Smooth muscle cell (in vitro differentiated cells): Measurements from ENCODE around the gene PRDM16. TPM values are rescaled to one million over a fixed set of nuclear protein-coding genes. Genes with fewer than 3 reads are reported as not detected.

ENCODE experiments used
- DNase-seq: peaks from one replicate; lab custom pipeline; 2025; ENCODE audit not compliant: unreplicated experiment; lab: John Stamatoyannopoulos, UW
- H2AFZ ChIP-seq: fragments of 200-600 bp; sonication (generic); 2 replicates; pipeline ENCODE4 v1.6.0; 2016; ENCODE audit warnings: antibody characterized with exemption, low read depth, mild to moderate bottlenecking
- H3F3A ChIP-seq: fragments of 200-600 bp; sonication (generic); 2 replicates; pipeline ENCODE4 v1.6.0; 2017; ENCODE audit warnings: antibody characterized with exemption, low read depth
- H3K27ac ChIP-seq: fragments of 200-600 bp; sonication (generic); 2 replicates; pipeline ENCODE4 v1.5.1; 2016; ENCODE audit warnings: low read depth, mild to moderate bottlenecking
- H3K27me3 ChIP-seq: fragments of 200-600 bp; sonication (generic); 2 replicates; pipeline ENCODE4 v1.6.1; 2016; ENCODE audit warnings: low read depth, mild to moderate bottlenecking
- H3K36me3 ChIP-seq: fragments of 200-600 bp; sonication (generic); 2 replicates; pipeline ENCODE4 v1.5.1; 2016; ENCODE audit warnings: low read depth
- H3K4me1 ChIP-seq: fragments of 200-600 bp; sonication (generic); 2 replicates; pipeline ENCODE4 v1.5.1; 2016; ENCODE audit warnings: low read depth
- H3K4me2 ChIP-seq: fragments of 200-600 bp; sonication (generic); 2 replicates; pipeline ENCODE4 v1.6.0; 2016; ENCODE audit warnings: mild to moderate bottlenecking
- H3K4me3 ChIP-seq: fragments of 200-600 bp; sonication (generic); 2 replicates; pipeline ENCODE4 v1.5.1; 2016; ENCODE audit warnings: mild to moderate bottlenecking
- H3K79me2 ChIP-seq: fragments of 200-600 bp; sonication (generic); 2 replicates; pipeline ENCODE4 v1.6.0; 2016; ENCODE audit warnings: low read depth, mild to moderate bottlenecking
- H3K9ac ChIP-seq: fragments of 200-600 bp; sonication (generic); 2 replicates; pipeline ENCODE4 v1.6.0; 2016; ENCODE audit warnings: low read depth
- H3K9me3 ChIP-seq: fragments of 200-600 bp; sonication (generic); replicated peaks from 2 replicates; pipeline ENCODE4 v1.5.1; 2016; ENCODE audit warnings: low read depth
- H4K20me1 ChIP-seq: fragments of 200-600 bp; sonication (generic); 2 replicates; pipeline ENCODE4 v1.6.0; 2016; ENCODE audit warnings: low read depth
- CTCF ChIP-seq: fragments of 200-600 bp; sonication (generic); IDR thresholded peaks from 2 replicates; pipeline ENCODE4 v1.5.1; 2017; ENCODE audit warnings: borderline replicate concordance, mild to moderate bottlenecking, antibody characterized with exemption; ENCODE audit not compliant: insufficient read depth, poor library complexity, severe bottlenecking
- WGBS: methylation state at CpG from one replicate; pipeline ENCODE4 v1.1.7; 2016; ENCODE audit warnings: low lambda C conversion rate; 5-methylcytosine and 5-hydroxymethylcytosine counted together
- polyA plus RNA-seq: library from polyadenylated mRNA; unstranded; fragments of >200 nt; fragmentation: Nextera tagmentation; extraction: Ambion mirVana; gene quantifications from 2 replicates; pipeline ENCODE4 v1.2.1, GENCODE V29; 2016
- total RNA-seq: library from RNA; depleted of rRNA; stranded (reverse); fragments of >200 nt; gene quantifications from 2 replicates; pipeline ENCODE4 v1.2.3, GENCODE V29; 2014

PRDM16 gene
- total and polyA plus RNA-seq, 2 experiments from 2014 or later, result 0.72 to 1.3 TPM

GRCh38 chr1:3270403-3271245 lies 201.6 kb downstream of the PRDM16 start:
- no peak for TF ChIP-seq CTCF
- Histone ChIP-seq H3F3A (no peaks in the 10 kb centered on the region), H4K20me1 (no peaks in the 10 kb centered on the region), H3K4me1 (no peaks in the 10 kb centered on the region), H3K9me3 (no peaks in the 10 kb centered on the region), H2AFZ (no peak overlapping the region), H3K9ac (no peak overlapping the region), H3K36me3 (no peaks in the 10 kb centered on the region), H3K27me3 (peaks cover 3% of the 10 kb centered on the region), H3K27ac (no peak overlapping the region), H3K4me3 (no peak overlapping the region), H3K4me2 (no peak overlapping the region), H3K79me2 (no peaks in the 10 kb centered on the region)
- DNase-seq, result no peak
- WGBS, result 81% methylated on average over 25 of the region's 27 CpGs

- Histone ChIP-seq H3K79me2 (no peaks in the 10 kb centered on the region), H3K9ac (no peak overlapping the region), H3K4me1 (no peaks in the 10 kb centered on the region), H3F3A (no peaks in the 10 kb centered on the region), H3K9me3 (no peaks in the 10 kb centered on the region), H3K27ac (no peak overlapping the region), H4K20me1 (no peaks in the 10 kb centered on the region), H3K36me3 (no peaks in the 10 kb centered on the region), H3K27me3 (peaks cover 3% of the 10 kb centered on the region), H3K4me2 (no peak overlapping the region), H2AFZ (no peak overlapping the region), H3K4me3 (no peak overlapping the region)
- TF ChIP-seq CTCF, result no peak
- 86% methylated on average over 9 of the region's 9 CpGs for WGBS
- no peak for DNase-seq
These were observed 202.9 kb downstream of the PRDM16 start for GRCh38 chr1:3271866-3272265.

GRCh38 chr1:3272321-3273045 lies 203.5 kb downstream of the PRDM16 start:
- no peak for DNase-seq
- Histone ChIP-seq H3K4me2 (no peak overlapping the region), H3F3A (no peaks in the 10 kb centered on the region), H3K4me3 (no peak overlapping the region), H3K27ac (no peak overlapping the region), H2AFZ (no peak overlapping the region), H3K79me2 (no peaks in the 10 kb centered on the region), H3K9ac (no peak overlapping the region), H3K27me3 (peaks cover 3% of the 10 kb centered on the region), H3K9me3 (no peaks in the 10 kb centered on the region), H4K20me1 (no peaks in the 10 kb centered on the region), H3K36me3 (no peaks in the 10 kb centered on the region), H3K4me1 (no peaks in the 10 kb centered on the region)
- 90% methylated on average over 29 of the region's 29 CpGs for WGBS
- no peak for TF ChIP-seq CTCF
